Activated CD8-positive, alpha-beta memory T cell treated with anti-CD3 and anti-CD28 coated beads for 24 hours (primary cell): ENCODE data around the gene LMLN.
A peak's percentile ranks its signal among the peaks of the same experiment; 100 is the strongest.
"Not testable (repeated sequence)": the region's sequence is repeated elsewhere in the genome, so short reads cannot be mapped to it uniquely, and the experiment has no call there.

Experiments
- DNase-seq: peaks from one replicate; pipeline ENCODE4 v3.0.0-alpha.2; 2020

Gene LMLN

DNA sequence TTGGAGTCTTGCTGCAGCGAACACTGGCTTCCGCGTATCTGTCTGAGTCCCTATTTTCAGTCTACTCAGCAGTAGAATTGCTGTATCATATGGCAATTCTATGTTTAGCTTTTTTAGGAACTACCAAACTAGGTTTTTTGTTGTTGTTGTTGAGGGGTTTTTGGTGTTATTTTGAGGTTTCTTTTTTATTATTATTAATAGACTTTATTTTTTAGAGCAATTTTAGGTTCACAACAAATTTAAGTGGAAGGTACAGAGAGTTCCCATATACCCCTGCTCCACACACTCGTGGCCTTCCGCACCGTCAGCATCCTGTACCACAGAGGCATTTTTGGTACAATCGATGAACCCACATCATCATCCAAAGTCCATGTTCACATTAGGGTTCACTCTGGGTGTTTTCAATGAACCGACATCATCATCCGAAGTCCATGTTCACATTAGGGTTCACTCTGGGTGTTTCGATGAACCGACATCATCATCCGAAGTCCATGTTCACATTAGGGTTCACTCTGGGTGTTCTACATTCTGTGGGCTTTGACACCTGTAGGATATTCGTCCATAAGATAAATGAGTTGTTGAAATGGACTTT lies 67.9 kb downstream of the LMLN start:
- no peak for DNase-seq

GRCh38 chr3:198028718-198029117 lies 68.7 kb downstream of the LMLN start:
- DNase-seq = no peak

GRCh38 chr3:198030125-198030524 lies 70.1 kb downstream of the LMLN start:
- DNase-seq = no peak

- DNase-seq = no peak
Observed at GRCh38 chr3:198030726-198031125, 70.7 kb downstream of the LMLN start.

GRCh38 chr3:198032039-198032936 lies 72.3 kb downstream of the LMLN start:
- DNase-seq = no peak

DNA sequence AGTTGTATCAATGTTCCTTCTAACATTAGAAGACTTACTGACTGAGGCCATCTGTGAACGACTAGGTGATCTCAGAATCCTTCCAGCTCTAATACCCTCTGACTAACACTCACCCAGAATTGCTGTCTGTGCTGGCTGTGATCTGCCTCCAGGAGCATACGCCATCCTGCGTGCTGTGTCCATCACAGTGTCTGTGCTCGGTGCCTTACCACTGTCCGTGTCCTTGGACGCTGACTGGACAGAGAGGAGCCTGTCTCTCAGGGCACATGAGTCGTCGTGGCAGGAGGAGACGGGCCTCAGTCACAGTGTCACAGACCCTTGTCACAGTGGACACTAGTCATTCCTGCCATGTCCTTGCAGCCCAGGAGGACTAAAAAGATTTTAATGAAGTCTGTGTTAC lies 83.1 kb downstream of the LMLN start:
- no peak for DNase-seq

DNA sequence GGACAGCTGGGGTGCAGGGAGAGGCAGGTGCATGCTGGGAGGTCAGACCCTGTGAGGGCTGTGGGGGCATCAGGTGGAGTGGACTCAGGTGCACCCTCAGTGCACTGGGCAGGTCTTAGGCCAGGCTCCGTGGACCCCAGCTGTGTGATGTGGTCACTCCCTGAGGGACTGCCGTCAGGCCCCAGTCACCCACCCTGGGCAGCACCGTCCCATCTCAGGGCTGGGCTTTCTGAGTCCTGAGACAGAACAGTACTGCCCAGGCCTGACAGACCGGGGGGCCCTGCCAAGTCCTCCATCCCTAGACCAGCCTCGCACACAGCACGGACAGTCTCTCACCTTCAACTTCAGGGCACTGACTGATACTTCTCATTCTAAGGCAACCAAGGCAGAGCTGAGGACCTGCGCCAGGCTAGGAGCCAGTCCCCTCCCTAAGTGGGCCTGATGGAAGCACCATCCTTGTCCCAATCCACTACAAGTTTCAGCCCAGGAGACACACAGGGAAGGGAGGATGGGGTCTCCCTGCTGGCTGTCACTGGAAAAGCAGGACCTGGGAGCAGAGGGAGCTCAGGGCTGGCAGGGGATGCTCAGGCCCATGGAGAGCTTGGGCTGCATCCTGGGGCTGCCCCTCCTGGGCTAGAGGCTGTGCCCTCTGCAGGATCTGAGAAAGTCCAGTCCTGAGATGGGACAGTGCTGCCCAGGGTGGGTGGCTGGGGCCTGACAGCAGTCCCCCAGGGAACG lies 86.3 kb downstream of the LMLN start:
- DNase-seq = no peak

GRCh38 chr3:198048445-198048844 lies 88.4 kb downstream of the LMLN start:
- no peak for DNase-seq

DNA sequence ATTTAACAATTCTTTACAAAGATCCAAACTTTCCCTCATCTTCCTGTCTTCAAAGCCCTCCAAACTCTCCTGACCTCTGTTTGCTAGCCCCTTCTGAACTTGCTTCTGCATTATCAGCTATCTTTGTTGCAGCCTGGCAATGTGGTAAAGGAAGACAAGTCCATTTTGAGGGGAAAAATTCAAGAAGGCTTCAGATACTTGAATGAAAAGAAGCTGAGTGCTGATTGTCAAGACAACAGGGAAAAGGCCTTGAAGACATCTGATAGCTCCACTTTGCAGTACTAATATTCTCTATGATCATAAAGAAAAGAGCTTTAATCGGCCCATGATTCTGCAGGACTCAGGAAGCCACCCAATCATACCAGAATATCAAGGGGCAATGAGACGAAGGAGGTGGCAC lies 91.8 kb downstream of the LMLN start:
- no peak for DNase-seq

DNA sequence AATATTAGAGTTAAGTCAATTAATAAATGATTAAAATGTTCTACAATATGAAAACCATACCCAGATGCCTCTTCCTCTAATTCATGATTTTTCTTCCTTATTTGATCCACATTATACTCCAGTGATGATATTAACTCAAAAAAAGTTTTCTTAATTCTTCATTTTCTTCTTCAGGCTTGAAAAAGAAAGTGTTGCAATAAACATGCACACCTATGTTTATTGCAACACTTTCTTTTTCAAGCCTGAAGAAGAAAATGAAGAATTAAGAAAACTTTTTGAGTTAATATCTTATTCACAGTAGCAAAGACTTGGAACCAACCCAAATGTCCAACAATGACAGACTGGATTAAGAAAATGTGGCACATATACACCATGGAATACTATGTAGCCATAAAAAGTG lies 93.4 kb downstream of the LMLN start:
- not testable (repeated sequence) for DNase-seq

GRCh38 chr3:198061119-198062067 lies 101.4 kb downstream of the LMLN start:
- DNase-seq = no peak

GRCh38 chr3:198062068-198062465 lies 102.0 kb downstream of the LMLN start:
- DNase-seq = no peak

DNA sequence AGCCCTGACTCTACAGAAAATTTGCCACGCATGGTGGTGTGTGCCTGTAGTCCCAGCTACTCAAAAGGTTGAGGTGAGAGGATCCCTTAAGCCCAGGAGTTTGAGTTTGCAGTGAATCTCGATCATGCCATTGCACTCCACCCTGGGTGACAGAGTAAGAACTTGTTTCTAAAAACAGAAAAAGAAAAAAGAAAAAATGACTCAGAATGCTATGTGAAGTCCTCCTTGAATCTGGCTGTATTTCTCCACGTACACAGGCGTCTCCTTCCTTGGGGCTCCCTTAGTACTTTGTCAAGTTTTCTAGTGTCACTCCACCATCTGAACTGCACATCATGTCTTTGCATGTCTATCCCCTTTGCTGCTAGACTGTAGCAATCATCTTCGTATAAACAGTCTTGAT lies 104.4 kb downstream of the LMLN start:
- no peak for DNase-seq

DNA sequence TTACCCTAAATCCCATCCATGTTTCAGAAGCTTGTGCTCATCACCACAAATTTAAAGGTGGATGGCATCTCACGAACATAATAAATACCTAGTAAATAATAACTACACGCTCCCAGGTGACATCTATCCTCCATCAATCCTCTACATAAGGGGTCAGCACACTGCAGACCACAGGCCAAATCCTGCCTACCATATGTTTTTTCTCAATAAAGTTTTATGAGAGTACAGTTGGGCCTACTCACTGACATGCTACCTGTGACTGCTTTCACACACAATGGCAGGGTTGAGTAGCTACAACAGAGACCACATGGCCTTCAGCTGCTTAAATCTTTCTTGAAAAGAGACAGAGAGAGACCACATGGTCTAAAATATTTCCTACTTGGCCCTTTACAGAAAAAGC lies 105.9 kb downstream of the LMLN start:
- no peak for DNase-seq

DNA sequence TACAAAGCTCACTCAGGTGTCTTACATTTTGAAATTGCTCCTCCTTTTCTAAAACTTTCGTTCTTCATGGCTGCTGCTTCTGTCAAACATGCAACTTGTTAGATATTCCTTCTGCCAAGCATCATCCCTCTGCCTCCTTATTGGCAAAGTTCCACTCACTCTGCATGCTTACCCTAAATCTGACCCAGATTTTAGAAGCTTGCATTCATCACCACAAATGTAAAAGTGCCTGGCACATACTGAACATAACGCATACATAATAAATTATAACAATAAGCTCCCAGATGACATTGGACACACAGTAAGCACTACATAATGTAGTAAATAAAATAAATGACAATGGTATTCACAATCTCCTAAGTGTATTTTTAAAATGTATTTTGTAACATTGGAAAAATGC lies 107.4 kb downstream of the LMLN start:
- no peak for DNase-seq

DNA sequence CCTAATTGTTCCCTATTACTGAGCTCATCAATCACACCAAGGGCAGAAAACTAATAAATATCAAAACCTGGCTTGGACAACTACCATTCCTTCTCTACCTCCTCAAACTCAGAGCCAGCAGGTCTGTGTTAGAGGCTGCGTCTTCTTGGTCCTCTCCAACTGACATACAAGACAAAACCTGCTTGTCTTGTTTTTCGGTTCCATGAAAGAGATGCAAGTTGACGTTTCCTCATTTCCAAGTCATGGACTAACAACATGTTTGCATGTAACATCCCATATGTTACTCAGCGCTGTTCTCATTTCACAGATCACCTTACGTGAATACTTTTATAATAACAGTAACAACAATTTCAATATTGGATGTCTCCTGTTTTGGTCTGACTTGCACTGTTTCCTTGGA lies 110.9 kb downstream of the LMLN start:
- DNase-seq = no peak

DNA sequence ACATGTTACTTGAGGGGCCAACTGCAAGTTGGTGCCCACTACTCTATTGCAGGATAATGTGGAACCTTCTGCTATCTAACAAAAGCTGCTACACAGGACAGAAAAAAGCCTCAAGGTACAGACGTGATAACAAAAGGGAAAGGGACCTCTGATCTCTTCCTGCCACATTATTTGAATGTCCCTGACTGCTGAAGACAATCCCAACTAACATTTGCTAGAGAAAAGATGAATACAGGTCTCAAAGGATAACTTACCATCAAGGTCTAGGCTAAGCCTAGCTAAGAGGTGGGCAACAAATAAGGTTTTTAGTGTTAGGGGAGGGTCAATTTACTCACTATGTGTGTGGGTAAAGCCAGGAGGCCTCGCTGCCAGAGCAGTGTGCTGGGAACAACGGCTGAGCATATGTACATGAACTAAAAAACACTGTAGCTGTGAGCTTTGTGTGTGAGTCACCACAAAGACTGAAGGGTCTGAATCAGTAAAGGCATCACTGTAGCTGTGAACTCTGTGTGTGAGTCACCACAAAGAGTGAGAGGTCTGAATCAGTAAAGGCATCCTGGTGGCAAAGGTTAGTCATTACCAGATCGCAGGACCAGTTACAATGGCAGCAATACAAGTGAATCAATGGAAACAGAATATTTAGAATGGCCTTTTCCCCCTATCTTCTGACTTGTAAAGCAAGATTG lies 111.7 kb downstream of the LMLN start:
- peak; percentile 74 for DNase-seq

DNA sequence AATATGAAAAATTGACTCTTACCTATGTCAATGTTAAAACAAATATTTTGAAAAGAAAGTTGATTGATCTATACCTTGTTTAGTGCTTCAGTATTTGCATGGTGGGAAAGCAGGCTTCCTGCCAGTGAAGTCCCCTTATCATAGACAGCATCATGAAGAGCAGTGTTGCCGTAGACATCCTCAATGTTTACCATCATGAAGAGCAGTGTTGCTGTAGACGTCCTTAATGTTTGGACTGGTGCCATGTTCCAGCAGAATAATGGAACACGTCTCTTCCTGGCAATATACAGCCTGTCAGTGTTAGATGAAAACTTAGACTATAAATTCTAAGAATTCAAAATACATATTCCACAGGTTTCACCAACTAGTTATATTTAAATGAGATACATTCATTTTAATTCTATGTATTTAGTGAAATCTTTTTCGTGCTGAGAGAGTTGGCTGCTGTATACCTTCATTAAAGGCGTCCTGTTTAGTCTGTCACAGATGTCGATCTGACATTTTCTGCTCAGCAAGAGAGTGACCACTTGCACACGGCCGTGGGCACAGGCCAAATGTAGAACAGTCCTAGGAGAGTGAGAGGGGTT lies 116.8 kb downstream of the LMLN start:
- DNase-seq = no peak

DNA sequence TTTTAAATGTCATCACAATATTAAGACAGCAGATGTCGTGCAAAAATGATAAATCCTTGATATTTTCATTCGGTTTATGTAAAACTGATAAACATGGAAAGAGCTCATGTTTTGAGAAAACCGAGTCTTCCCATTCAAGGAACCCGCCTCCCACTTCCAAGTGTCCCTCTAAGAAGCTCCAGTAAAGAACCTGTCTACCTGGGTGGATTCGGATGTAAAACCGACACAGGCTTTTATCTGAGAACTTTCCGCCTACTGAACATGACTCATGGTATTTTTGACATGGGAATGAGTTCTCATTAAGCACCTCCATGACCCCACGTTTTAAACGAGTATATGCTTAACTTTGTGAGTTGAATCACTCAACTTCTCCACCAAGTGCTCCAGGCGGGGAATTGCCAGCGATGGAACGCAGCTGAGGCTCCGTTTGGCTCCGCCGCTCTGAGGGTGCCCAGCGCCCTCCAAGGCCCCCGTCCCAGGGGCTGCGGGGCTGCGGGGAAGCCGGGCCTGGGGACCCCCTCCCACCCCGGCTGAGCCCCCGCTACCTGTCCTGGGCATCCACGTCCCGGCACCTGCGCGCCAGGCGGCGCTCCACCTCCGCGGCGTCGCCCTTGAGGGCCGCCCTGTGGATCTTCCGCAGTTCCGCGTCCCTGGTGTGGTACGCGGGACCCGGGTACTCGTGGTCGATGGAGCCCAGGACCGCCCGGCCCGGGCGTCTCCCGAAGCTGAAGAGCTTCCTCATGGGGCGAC lies 119.9 kb downstream of the LMLN start:
- DNase-seq = no peak

DNA sequence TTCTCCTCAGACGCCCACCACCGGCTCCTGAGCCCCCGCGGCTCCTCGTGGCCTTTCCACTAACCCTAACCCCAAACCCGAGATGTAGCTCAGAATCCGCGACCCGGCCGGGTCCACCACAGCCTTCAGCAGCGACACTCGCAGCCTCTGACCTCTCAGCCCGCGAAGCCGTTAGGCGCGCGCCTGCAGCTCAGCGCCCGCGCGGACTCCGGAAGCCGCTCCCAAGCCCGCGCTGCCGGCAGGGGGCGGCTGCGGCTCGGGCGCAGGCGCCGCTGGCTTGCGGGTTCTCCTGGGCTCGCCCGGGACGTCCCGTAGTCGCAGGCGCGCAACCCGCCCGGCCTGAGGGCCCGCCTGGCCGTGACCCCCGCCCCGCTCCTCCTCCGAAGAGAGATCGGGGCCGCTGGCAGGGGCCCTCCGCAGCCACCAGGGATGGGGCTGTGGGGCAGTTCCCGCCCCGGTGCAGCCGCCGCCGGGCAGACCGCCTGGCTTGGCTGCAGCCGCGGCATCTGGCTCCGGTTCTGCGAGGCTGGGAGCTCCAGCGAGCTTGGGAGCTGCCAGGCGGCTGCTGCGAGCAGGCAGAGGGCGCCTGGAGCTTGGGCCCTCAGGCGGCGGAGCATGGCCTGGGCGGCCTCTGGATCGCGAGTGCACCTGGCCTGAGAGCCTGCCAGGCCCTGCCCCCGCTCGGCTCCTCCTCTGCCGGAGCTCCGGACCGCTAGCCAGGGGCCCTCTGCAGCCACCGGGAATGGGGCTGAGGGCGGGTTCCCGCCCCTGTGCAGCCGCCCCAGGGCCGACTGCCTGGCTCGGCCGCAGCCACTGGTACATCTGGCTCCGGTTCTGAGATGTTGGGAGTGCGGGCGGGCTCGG lies 120.7 kb downstream of the LMLN start:
- DNase-seq = peak; percentile 92
